ENCODE results near the gene TTC21A.

Gene TTC21A

GRCh38 chr3:39134305-39134704 lies 26.8 kb downstream of the TTC21A start:
- no peak for DNase-seq (ENCODE audit: insufficient read length, low spot score)
- no peak for FAIRE-seq

GRCh38 chr3:39135170-39135805 lies 27.8 kb downstream of the TTC21A start:
- DNase-seq (ENCODE audit: insufficient read length, low spot score) (no peak), FAIRE-seq (no peak)

DNA sequence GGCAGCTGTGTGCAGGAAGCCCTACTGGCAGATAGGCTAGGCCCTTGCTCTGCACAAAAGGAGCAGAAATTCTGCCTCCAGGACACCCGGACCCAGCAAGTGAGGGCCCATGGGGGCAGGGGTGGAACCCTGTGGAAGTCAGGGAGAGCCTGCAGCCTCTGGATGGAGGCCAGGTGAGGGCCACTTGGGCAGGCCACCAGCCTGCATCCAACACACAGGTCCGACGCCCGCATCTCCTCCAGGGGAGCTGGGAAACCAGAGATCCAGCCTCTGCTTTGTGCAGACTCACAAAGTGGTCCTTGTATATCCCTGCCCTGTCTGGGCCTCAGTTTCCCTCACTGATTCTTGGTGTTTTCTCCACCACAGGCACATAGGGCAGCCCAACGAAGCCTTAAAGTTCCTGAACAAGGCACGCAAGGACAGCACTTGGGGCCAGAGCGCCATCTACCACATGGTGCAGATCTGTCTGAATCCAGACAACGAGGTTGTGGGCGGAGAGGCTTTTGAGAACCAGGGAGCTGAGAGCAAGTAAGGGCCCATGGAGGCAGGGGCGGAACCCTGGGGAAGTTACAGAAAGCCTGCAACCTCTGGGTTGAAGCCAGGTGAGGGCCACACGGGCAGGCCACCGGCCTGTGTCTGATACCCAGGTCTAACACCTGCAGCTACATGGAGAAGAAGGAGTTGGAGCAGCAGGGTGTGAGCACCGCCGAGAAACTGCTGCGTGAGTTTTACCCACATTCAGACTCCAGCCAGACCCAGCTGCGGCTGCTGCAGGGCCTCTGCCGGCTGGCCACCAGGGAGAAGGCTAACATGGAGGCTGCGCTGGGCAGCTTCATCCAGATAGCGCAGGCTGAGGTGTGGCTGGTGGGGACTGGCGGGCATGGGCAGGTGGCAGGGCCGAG lies 29.3 kb downstream of the TTC21A start:
- FAIRE-seq (no peak), DNase-seq (ENCODE audit: insufficient read length, low spot score) (no peak)

GRCh38 chr3:39137435-39137936 lies 30.0 kb downstream of the TTC21A start:
- no peak for DNase-seq (ENCODE audit: insufficient read length, low spot score)
- no peak for FAIRE-seq

DNA sequence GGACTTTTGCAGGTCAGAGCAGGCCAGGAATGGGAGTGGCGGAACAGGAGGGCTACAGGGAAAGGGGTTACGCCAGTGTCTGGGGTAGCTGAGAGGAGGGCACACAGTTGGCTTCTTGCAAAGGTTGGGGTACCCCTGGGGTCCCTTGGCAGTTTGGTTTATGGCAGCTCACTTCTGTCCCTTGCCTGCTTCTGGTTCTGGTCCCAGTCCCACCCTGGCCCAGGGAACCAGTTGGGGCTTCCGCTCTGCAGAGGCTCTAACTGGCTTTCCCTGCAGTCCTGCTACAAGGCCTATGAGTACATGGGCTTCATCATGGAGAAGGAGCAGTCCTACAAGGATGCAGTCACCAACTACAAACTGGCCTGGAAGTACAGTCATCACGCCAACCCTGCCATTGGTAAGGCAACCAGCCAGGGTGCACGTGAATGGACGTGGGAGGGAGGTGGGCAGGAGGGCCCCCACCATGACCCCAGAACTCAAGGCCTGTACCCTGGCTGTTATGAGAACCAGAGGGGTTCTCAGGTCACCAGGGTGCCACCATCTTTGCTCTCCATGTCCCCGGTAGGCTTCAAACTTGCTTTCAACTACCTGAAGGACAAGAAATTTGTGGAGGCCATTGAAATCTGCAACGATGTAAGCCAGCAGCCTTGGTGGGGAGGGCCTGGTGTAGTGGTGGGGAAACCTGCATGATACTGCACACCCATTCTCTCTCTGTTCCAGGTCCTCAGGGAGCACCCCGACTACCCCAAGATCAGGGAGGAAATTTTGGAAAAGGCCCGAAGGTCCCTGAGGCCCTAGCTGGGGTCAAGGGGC lies 30.7 kb downstream of the TTC21A start:
- FAIRE-seq = no peak
- DNase-seq (ENCODE audit: insufficient read length, low spot score) = no peak

GRCh38 chr3:39138804-39139415 lies 31.4 kb downstream of the TTC21A start:
- DNase-seq (ENCODE audit: insufficient read length, low spot score) (no peak), FAIRE-seq (no peak)

DNA sequence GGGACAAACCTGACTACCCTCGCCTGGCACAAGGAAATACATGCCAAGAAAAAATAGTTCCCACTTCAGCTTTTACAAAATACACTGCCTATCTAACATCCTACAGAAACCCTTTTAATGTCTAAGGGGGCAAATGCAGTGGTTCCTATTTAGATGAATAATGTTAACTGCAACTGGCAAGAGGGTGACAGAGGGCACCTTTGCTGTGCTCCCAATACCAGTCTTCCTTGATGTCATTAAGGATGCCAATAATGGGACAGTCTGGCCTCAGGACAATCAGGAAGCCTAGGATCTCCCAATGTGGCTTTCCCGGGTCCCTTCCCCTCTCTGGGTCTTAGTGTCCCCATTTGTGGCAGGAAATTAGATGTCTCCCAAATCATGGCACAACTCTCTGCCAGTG lies 32.0 kb downstream of the TTC21A start:
- FAIRE-seq = no peak

GRCh38 chr3:39140341-39140971 lies 33.0 kb downstream of the TTC21A start:
- DNase-seq (ENCODE audit: insufficient read length, low spot score) = no peak
- no peak for FAIRE-seq

More for the DNA sequence above, 32.0 kb downstream of the TTC21A start:
- no peak for DNase-seq (ENCODE audit: insufficient read length, low spot score)

DNA sequence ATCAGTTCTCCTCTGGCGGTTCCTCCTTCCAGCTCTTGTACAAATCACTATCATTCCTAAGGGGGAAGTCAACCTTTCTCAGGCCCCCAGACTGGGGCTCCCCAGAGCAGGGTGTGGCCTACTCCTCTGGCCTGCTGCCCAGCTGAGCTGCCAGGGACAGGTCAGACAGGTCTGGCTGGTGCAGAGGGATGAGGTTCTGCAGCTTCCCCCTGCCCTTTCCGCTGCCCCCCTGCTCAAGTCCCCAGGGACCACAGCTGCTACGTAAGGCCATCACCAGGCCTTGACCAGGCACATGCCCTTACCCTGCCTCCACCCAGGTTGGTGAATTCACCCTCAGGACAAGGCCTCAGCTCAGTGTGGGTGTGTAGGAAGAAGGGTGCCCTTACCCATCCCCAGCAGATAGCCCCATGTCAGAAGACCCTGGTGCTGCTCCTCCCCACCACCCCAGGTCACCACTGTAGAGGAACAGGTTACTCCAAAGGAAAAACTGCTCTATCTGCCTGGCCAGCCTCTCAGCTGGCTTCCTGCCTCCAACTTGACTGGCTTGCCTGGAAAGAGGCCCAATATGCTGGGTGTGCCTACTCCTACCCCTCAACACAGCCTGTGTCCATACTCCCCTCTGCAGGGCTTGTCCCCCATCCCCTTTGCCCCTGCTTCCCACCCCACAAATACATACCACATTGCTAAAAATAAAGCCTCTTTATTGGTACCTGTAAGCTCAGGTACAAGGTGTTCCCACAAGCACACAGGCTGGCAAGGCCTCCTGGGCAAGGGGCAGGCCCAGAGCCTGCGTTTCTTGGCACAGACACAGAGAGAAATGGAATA lies 33.9 kb downstream of the TTC21A start:
- FAIRE-seq (no peak), DNase-seq (ENCODE audit: insufficient read length, low spot score) (no peak)

GRCh38 chr3:39142067-39142466 lies 34.6 kb downstream of the TTC21A start:
- no peak for FAIRE-seq
- DNase-seq (ENCODE audit: insufficient read length, low spot score) = no peak

DNA sequence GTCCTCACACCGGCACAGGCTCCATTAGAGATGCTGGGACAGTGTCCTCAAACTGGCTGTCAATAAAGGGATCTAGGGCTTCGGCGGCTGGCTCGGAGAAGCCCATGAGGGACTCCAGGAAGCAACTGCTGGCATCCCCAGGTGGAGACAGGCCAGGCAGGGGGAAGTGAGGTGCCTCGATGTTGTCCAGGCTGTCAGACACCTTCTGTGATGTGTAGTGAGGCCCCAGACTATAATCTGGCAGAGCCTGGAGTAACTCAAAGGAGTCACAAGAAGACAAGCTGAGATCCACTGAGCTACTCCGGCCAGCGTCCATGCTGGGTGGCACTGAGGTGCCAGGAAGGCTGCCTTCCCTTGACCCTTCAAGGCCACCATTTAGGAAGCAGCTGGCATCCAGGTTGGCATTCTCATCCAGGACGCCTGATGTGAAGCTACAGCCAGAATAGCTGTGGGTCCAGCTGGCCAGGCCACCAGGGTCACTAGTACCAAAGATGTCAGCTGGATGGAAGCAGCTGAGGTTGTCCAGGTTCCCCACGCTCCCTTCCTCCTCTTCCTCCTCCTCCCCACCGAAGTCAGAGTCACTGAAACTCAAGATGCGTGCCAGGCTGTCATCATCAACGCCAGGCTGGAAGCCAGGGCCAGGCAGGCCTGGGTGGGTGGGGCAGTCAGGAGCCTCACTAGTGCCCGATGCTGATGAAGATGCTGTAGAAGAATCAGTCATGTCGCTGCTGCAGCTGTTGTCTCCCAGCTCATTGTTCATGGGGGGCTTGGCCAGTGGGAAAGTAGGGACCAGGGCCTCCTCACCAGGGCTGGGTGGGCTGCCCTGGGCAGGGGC lies 35.8 kb downstream of the TTC21A start:
- FAIRE-seq (no peak), DNase-seq (ENCODE audit: insufficient read length, low spot score) (no peak)

DNA sequence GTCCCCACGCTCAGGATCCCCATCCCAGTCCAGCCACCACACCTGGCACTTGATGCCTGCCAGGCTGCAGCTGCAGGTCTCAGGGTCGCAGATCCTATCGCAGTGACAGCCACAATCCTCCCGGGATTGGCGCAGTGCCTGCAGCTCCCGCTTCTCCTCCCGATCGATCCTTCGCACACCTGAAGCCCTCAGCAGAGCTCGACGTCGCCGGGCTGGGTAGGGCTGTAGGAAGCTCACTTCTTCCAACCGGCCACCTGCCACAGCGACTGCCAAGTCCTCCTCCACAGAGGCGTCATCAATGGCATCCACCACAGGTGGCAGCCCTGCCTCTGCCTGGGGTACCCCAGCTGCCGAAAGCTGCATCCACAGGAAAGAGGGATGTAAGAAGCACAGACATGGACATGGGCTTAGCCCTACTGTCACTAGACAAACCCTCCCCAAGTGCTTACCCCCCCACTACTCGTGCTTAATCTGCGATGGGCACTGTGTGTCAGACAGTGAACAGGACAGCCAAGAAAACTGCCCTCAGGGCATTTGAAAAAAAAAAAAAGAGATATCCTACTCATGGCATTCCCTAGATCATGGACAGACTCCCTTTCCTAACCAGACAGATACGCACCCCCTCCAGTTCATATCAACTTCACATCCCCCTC lies 36.7 kb downstream of the TTC21A start:
- DNase-seq (ENCODE audit: insufficient read length, low spot score) (no peak), FAIRE-seq (no peak)

- FAIRE-seq (no peak), DNase-seq (ENCODE audit: insufficient read length, low spot score) (no peak)
Observed at GRCh38 chr3:39144748-39145380, 37.4 kb downstream of the TTC21A start.

DNA sequence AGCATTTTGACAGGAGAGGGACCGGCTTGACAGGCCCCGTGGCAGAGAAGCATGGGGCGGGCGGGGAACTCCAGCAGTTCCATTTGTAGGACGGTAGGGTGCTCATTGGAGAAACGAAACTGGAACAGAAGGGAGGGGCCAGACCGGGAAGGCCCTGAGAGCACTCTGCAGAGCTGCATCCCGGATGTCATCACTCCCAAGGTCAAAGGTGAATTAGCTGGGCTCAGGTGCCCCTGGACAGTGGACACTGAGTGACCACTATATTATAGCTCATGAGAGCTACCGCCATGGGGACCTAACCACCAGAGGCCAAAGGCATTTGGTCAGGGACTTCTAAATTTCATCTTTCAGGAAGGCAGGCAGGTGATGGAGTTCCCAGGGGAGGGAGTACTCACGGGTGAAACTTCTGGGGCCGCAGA lies 38.6 kb downstream of the TTC21A start:
- FAIRE-seq = no peak
- DNase-seq (ENCODE audit: insufficient read length, low spot score) = no peak

DNA sequence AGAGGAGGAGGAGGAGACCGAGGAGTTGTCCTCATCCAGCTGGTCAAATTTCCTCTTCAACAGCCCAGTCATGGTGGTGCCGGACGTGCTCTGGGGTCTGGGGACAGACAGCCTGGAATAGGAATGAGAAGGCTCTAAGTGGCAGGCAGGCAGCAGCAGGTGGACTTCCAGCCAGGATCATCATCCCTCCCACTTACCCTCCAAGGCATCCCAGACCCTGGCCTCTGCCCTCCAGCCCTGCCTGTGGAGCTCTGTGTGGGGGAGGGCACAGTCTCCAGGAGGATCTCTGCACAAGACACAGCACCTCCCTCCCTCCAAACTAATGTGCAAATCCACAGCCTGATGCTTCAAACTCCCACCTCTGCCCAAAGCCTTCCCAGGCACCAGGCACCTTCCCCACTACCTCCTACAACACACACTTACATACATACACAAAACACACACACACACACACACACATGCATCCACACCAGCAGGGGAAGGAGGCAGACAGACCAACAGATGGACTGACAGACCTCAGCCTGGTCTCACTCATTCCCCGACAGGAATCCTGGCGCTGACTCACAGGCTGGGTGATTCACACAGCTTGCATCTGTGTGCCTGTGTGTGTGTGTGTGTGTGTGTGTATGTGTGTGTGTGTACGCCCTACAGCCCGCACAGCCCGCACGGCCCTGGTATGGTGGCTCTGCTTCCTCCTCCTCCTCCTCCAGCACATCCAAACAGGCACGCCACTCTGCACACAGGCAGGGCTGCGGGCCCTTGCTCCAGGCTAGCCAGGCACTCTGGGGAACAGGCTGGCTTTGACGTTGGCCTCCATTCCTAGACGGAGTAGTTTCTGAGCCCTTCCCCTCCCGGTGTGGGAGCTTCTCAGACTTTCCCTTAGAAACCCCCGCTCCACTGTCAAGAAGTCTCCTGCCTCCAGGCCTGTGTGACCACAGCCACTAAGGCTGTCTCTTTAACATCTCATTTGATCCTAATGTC lies 39.4 kb downstream of the TTC21A start:
- DNase-seq (ENCODE audit: insufficient read length, low spot score) (no peak), FAIRE-seq (peak; percentile 72)

DNA sequence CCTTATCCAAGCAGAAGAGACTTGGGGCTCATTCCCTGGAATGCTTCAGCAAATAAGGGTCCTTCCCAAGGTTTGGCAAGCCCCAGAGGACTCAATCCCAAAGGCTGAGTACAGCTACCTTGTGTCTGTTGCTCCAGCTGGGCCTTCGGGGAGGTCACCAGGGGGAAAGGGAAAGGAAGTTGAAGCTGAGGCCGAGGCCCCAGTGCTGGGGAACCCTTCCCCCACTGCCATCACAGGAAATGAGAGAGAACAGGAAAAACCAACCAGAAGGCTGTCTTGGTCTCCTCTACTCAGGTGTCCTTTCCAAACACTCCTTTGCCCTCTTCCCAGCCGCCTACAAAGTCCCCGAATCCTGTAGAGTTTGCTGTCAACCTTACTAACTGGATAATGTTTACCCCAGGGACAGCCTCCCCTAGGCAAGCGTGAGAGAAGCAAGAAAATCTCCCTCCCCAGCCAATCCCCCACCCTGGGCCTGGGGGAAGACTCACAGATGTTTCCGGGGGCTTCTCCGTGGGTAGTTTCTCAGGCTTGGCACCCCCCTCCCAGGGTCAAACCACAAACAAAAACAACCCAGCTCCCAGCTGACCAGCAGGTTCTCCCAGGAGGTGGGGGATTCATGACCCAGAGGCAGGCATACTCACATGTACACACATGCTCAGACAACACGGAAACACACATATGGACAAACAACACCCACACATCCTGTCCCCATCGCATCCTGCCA lies 40.4 kb downstream of the TTC21A start:
- FAIRE-seq (peak; percentile 86), DNase-seq (ENCODE audit: insufficient read length, low spot score) (peak; percentile 59)

Measured in GM19239 (cell line).